Islet precursor cell (in vitro differentiated cells): Measurements from ENCODE around the gene VSNL1.

Source experiments
- DNase-seq: peaks from one replicate; pipeline ENCODE4 v3.0.0-alpha.2; 2018

Gene VSNL1

DNA sequence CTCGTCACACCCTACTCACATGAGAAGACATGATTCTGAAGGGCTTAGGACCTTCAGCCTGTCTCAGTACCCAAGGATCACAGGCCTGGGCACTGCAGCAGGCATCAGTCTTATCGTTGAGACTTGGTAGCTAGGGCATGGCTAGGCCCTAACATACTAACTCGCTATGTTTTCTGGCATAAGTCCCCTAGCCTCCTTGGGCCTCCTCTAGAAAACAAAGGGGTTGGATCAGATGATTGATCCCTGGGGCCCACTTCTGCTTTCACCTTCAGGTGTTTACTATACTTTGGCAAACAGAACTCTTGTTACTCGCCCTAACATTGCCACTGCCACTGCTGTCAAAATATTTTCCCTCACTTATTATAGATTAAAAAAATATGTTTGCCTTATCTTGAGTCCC is 44.2 kb downstream of the VSNL1 start:
- no peak for DNase-seq

DNA sequence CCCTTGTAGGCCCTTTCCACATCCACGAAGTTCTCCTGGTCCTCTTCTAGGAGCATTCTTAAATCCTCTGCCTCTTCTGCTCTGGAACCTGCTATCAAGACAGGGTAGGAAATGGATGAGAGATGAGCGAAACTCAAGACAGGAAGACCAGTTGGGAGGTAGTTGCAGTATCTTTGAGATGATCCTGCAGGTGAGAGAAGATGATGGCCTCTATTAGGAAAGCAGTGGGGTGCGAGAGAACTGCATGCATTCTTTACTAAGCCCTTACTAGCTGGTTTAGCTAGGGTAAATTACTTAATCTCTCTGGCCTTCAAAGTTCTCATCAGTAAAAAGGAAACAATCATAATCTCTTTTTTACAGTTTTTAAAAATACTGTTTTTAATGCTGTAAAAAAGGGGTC is 47.0 kb downstream of the VSNL1 start:
- no peak for DNase-seq

DNA sequence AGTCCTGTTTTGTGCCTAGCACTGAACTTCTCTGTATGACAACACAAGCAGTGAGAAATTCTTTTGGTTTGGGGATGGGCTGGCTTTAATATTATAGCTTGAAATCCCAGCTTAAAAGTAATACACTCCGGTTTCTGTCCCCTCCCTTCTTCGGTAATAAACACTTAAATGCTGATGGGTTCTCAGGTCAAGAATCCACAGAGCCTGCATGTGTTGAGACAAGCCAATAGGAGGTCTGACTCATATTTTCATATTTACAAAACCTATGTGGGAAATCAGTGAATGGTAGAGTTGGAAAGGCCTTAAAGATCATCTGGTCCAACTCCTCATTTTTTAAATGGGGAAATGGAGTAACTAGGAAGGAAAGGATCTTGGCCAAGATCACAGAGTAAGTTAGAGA is 47.5 kb downstream of the VSNL1 start:
- DNase-seq, result no peak

DNA sequence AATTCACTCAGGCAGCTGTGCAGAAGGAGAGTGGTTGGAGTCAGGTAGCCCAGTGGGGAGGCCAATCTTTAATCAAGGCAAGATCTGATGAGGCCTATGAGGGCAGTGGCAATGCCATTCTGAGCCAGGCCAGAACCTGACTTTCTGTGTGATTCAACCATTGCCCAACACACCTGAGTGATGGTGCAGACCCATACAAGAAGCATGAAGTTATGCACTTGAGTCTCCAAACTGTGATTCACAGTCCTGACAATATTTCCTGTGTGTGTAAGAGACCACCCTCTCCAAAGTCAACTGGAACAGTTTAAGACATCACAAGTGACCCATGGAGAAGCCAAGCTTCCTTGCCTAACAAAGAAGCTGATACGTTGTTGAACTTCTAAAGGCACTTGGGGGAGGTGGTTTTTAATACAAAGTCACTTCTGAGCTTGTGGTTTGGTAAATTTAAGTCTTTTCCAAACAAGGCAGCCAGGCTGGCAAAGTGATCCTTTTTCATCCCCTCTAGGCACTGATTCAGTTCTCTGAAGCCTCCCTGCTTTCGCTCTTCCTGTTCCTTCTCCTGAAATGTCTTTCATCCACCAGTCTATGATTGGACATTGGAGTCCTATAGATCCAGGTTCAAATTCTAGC is 49.0 kb downstream of the VSNL1 start:
- DNase-seq, result no peak

DNA sequence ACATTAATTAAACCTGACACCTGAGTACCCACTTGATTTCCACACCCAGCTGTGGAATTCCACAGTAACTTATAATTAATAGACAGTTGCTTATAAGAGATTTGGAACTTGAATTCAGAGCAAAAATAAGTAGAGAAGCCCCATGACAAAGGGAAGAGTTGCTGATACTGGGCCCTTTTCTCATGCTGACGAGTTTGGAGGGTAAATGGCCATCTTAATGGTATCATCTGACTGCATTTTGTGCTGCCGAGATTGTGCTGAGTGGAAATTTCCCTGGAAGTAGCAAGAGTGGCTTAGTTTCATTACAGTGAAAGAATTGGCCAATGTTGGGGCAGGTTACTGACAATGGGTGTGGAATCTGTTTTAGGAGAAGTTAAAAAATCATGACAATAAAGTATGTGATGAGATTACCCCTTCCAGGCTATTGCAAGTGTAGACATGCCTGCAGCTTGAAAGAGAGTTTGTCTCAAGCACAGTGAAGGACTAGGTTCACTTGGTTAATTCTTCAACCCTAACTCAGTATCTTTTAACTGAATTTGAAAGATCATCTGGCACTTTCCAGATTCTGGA is 49.9 kb downstream of the VSNL1 start:
- DNase-seq, result no peak

DNA sequence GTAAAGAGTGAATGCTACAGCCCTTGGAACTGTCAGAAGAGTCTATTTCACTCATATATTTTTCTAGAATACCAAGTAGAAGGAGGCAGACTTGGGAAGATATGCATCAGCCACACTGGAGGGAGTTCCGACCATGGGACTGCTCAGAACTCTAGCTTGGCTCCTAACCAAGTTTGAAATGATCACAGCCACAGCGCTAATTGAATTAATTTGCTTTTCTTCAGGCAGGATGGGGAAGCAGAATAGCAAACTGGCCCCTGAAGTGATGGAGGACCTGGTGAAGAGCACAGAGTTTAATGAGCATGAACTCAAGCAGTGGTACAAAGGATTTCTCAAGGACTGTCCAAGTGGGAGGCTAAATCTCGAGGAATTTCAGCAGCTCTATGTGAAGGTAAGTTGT is 51.4 kb downstream of the VSNL1 start:
- no peak for DNase-seq

DNA sequence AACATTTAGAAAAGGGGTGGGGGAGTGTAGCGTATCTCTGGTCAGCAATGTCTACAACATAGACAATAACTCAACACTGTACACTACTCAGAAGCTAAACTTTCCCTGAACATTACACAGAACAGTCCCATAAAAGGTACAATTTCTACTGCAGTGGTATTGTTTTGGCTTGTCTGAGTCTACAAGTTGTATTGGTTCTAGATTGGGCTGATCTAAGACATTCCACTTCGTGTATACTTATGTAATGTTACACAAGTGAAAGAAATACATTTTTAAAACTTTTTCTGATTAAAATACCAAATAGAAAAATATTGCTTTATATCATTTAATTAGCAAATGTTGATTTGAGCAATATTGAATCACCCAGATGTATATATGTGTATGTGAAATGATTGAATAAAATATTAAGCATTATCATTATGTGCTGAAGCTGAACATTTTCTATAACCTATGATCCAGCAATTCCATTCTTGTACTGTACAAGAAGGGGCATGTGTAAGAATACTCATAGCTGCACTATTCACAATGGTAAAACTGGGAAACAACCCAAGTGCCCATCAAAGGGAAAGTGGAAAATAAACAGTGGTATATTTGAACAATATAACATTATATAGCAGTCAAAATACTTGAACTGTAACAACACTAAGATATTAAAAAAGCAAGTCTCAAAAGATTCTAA is 52.4 kb downstream of the VSNL1 start:
- DNase-seq, result no peak

DNA sequence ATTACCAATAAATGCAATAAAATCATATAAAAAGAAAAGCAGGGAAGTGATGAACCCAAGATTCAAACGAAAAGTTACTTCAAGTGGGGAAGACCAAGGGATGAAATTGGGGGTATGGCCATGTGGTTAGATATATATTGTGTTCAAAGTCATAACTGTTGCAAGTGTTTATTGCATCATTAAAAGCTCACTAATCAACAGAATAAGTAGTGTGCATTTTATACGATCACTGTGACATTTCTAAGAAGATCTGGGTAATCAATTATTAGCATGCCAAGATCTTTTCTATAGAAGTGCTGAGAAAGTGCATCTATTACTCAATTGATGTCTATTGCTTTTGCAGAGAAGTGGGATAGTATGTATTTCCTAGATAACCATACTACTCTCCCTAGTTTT is 52.9 kb downstream of the VSNL1 start:
- DNase-seq, result no peak

DNA sequence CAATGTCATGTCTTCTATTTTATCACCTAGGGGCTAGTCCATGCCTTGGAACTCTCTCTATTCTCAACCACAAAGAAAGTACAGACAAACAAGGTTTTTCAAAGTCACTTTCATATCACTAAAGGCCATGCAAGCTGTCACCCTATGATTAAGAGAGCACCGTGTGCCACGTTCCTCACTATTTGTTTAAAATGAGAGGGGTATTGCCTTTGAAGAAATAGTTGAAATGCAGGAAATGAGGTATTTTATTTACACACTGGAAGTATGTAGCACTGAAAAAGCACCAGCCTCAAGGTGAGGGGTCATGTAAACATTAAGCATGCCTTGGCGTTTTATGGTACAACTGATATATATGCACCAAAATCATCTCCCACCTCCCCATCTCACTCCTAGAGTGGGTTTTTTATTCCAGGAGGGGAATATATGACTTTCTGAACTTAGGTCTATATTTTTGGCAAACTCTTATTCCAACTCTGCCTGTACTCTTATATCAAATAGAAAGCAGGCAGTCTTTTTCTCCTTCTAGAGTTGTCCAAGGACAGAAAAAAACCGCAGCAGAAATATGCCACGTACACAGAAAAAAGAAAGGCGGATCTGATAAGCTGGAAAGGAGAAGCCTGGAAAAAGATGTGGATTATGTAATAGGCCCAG is 53.5 kb downstream of the VSNL1 start:
- DNase-seq, result no peak

DNA sequence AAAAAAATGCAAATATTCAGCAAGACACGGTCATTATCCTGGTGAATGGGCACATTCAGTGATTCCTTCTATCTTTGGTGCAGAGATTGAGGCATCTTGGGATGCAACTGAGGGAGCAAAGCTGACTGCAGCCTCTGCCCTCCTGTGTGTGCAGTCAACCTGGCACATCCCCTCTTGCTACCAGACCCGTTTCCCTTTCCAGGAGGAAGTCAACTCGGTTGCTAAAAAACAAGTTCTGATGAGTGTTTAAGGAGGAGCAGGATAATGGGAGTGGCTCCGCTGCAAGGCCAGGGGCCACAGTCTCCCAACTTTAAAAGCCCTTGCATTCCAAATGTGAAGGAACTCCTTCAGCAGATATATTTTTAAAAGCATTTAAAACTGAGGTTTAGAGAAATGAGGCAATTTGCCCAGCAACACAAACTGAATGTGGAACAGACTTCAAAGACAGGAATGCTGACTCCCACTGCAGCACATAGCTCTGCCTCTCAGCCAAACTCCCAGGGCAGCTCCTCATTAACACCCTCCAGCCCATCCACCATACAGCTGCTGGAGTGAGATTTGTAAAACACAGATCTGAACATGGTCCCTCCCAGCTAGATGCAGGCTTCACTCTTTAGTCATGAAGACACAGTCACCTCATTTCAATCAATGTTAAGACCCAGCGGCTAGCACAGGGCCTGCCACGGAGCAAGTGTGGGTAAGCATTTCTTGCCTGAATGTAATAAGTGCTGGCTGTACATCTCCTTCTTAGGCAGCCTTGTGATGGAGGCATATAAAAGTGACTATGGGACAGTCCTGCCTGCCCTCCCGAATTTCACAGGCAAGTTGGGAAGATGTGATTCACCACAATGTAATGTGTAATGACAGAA is 54.3 kb downstream of the VSNL1 start:
- DNase-seq, result peak; percentile 76

DNA sequence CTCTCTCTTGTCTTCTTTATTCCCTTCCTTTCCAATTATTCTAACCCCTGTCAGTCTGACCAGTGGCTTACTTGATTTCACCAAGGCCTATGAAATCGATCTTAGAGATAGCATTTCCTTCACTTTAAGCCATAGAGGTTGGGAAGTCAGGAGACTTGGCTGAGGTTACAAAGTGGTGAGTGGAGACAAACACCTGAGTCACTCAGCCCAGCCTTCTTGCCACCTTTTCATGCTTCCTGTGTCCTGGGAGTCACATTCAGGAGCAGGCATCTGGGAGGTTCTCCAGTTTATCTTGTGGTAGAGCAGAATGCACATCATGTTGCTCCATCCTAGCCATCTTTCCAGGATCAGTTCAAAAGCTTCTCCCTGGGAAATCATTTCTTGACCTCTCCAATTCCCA is 59.1 kb downstream of the VSNL1 start:
- DNase-seq, result peak; percentile 37

DNA sequence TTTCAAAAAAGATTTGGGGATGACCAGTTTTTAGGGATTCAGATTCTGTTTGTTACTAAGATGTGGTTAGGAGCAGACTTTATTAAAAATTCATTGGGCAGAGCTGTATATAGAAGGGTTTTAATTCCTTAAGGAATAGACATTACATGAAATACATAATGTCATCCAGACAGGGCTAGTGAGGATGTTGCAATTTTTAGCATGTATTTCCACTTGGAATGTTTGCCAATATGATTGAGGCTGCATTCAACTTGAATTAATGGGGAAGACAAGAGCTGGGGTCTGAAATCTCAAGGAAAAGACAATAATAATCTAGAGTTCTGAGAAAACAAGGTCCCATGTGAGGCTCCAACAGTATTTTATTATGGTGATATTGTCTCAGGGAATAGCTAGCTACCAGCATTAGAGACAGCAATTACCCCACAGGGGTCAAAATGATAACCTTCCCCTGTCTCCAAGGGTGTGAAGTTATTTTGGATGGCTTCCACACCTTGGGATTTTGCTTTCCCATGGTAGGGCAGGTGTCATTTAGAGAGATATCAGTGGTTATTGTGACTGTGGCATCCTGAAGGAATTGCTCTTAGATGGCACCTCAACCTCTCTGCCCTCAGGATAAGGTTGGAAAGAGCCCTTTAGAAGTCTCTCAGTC is 60.2 kb downstream of the VSNL1 start:
- peak; percentile 12 for DNase-seq

DNA sequence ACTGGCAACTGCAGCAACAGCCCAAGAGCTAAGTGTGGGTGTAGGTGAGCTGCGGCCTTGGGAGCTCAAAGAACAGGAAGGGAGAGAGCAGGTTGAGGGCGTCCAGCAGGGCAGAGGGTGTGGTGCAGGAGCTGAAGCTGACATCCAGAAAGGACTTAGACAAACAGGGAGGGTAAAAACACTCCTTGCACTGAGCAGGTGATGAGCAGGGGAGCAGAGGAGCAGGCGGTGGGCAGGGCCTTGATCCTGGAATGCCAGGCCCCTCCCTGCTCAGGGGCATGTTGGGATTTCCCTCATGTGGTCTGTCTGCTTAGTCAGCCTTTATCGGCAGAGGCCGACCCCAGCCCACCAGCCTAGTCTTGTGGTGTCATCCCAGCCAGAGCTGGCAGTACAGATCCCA is 63.6 kb downstream of the VSNL1 start:
- peak; percentile 64 for DNase-seq

DNA sequence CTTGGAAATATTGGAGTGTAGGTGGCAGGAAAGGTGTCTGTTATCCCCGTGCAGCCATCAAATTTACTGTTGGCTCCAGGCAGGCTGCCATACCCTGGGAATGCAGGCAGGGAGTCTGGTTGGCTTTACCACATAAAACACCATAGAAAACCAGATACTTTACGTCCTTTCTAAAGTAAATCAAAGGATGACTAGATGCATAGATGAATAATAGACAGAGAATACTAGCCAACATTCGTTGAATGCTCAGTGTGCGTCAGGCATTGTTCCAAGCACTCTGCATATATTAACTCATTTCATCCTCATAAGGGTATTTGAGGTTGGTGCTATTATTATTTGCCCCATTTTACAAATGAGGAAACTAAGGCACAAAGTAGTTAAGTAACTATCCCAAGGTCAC is 65.2 kb downstream of the VSNL1 start:
- DNase-seq, result peak; percentile 2

DNA sequence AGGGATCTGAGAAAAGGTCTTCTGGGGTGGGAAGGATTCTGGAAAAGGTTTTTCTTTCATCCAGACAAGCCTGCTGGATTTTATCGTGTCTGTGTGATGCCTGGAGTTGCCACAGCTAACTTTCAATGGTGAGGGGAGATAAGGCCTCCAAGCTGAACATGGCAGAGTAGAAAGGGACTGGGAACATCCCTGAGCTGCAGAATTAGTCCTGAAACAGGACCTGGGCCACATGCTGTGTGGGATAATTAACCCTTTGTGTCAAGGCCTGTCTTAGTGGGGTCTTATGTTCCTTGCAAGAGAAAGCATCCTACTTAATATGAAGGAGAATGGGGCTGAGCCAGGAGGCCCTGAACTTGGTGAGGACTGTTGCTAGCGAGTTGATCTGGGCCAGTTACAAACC is 66.4 kb downstream of the VSNL1 start:
- peak; percentile 29 for DNase-seq

DNA sequence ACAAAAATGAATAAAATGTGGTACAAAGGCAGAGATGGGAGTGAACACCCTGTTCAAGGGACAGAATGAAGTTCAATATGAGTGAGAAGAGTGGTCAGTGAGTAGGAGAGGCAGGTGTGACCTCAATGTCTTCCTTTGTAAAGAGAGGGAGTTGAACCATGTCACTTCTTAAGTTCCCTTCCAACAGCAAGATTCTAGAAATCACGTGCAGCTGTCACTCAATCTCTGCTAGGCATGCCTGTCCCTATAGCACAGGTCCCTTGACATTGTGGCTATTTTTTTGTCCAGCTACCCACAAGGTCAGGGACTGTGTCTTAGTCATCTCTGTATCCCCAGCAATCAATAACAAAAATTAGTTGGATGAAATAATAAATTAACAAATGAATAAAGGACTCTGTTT is 66.9 kb downstream of the VSNL1 start:
- DNase-seq, result peak; percentile 1

DNA sequence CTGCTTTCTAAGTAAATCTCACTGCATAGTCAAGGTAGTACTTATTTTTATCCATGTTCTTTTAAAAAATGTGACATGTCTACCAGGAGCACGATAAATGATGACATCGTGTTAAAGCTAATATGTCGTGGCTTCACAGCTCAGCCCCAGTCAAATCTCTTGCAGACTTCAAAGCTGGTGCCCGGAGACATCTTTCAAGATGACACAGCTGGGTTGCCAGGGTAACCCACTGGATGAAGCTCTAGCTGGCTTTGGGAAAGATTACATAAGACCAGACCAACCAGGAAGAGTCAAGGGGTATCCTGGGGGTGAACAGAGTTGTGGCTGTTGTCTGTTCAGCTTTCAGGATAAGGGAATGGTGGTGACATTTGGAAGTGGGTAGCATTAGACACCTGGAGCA is 67.8 kb downstream of the VSNL1 start:
- DNase-seq, result peak; percentile 46

DNA sequence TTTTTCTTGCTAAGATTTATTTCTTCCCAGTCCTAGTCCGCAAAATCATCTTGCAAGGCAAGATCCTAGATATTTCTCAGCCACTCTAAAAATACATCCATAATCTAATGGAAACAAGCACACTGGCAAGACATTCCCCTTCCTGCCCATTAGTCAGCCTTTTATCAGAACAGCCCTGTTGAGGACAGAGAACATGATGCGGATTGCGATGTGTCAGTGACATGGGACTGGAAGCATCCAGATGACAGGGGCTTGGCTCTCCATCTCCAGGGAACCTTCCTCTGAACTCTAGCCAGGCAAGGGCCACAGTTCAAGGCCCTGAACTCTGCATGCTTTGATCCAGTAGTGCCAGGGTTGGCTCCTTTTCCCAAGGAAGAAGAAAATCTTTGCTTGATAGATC is 70.0 kb downstream of the VSNL1 start:
- peak; percentile 61 for DNase-seq

DNA sequence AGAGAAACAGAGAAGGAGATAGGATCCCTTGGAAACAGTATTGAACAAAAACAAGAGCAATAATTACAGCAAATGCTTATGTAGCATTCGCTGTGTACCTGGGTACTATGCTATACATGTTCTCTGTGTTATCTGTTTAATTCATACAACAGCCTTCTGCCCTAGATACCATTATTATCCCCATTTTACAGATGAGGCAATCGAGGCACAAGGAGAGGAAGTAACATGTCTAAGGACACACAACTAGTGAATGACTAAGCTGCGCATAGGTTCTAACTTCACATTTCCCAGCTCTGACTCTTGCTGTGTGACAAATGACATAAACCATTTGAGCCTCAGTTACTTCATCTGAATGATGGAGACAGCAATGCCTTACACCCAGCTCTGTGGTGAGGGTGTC is 70.5 kb downstream of the VSNL1 start:
- DNase-seq, result peak; percentile 24

DNA sequence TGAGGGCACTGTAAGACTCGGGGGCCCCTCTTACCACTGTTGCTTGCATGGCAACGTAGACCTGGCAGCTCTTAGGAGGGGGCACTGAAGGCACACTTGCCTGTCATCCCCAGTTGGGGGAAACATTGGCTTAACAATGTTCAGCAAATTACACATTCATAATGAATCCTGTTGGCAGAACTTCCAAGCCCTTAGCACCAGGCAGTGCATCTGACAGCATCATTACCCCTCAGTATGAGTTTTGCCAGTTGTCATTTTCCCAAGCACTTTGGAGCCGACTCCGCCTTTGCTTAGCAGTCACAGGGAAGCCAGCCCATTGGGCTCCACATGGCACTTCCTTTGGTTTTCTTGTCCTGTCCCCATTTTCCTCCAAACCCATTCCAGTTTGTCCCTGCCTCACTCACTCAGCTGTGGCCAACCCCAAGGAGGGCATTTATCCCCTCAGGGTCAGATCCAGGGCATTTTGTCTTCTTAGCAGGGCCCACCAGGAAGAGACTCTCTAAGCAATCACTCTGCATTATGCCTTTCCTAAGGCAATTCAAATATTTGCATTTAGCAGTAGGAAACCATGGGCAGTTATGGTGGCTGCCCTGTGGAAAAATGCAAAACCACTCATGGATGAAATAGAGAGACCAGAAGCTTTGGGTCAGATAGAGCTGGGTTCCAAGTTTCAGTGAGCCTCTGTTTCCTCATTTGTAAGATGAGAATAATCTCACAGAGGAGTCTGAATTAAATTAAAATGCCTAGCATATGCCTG is 73.9 kb downstream of the VSNL1 start:
- peak; percentile 27 for DNase-seq

DNA sequence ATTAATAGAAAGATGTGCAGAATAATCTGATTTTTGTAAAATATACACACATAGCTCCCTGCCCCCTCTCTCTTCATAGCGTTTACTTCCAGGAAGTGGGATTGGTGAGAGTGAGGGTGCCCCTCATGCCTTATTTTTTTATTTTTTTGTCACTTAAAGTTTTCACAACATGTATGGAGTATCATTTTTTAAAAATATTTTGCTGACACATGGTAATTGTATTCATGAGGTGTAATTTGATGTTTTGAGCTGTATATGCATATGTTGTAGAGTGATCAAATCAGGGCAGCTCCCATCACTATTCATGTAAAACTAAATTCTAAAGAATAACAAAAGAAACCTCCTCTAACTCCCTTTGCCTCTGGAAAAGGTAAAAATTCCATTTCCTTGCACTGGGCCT is 74.7 kb downstream of the VSNL1 start:
- DNase-seq, result no peak
